ENCODE results near the gene MAJIN.
"Not testable (repeated sequence)": the region's sequence is repeated elsewhere in the genome, so short reads cannot be mapped to it uniquely, and the experiment has no call there.

Gene MAJIN, protein sequence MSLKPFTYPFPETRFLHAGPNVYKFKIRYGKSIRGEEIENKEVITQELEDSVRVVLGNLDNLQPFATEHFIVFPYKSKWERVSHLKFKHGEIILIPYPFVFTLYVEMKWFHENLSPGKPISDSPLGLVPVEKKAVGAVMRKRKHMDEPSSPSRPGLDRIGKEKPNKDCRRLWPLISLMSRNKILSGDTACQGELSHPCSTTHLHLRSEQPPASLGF

GRCh38 chr11:64971421-64972233, at the start of gene MAJIN:
Gene MAJIN, minus strand, starts transcription at chr11:64972108. Its CDS starts 12,703 bp downstream, at chr11:64959405.
- DNase-seq: peak; percentile 96

GRCh38 chr11:65021509-65021908, 49.6 kb upstream of the MAJIN start:
- no peak for DNase-seq

DNA sequence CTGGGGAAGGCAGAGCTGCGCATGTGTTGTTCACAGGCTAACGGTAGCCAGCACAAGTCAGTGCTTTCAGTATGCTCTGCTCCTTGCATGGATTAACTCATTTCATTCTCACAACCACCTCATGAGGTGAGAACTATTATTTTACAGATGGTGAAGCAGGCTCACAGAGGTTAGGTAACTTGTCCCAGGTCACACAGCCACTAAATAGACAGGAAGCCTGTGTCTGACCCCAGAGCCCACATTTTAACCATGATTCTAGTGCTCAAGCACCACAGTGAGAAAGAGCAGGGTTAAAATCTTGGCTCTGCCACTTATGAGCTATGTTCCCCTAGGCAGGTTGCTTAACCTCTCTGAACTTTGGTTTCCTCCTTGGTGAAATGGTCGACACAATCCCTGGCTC, 49.1 kb upstream of the MAJIN start:
- no peak for DNase-seq

DNA sequence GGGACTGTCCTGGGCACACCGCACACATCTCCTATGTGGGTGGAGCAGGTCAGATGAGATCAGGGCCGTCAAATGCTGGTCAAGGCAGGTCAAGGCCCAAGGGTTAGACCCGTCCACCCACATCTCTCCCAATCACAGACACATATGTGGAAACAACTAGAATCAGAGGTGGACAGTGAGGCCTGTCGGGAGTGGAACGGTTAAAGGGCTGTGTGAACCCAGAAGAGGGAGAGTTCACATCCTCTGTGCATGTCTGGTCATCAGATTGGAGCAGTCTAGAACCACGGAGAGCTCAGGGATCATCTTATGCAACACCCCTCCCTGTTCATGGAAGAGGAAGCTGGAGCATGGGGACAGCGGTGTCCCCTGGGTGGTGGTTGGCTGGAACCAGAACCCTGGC, 47.9 kb upstream of the MAJIN start:
- DNase-seq: no peak

DNA sequence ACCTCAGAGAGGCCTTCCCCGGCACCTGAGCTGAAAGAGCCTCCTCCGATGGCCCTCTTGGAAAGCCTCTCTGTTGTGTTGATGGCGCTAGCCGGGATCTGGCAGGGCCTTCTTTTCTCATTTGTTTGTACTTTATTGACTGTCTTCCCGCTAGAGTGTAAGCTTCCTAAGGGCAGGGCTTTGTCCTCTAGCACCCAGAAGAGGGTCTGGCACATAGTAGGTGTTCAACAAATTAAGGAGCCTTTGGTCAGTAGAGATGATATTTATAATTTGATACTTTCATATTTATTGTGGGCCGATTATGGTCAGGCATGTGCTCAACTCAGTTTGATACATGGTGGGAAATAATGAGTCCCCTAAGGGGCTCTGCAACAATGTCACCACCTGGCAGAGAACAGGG, 46.0 kb upstream of the MAJIN start:
- DNase-seq: no peak

DNA sequence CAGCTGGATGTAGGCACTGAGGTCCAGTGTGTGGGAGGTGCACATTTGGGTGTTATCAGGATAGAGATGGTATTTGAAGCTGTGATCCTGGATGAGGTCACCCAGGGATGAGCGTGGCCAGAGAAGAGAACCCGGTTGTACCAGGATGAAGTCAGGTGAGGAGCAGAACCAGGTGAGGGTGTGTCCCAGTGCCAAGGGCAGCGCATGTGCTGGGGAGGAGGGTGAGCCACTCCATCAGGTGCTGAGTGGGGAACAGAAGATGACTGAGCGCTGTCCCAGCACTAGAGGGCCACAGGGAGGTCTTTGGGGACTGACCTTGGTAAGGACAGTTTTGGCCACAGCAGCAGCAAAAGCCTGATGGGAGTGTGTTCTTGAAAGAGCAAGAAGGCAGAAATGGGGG, 44.8 kb upstream of the MAJIN start:
- no peak for DNase-seq

DNA sequence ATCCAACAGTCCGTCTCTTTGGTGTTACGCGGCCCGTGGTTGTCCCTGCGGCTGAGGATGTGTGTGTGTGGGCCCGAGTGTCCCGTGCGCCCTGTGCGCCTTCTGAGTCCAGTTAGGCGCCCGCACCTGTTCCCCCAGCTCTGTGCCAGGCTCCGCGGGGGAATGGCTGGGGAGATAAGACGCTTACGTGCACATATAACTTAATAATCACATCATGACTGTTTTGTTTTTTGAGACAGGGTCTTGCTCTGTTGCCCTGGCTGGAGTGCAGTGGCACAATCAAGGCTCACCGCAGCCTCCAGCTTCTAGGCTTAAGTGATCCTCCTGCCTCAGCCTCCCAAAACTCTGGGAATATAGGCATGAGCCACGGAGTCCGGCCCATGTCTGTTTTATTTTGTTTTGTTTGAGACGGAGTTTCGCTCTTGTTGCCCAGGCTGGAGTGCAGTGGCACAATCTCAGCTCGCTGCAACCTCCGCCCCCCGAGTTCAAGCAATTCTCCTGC, 42.9 kb upstream of the MAJIN start:
- DNase-seq: no peak

DNA sequence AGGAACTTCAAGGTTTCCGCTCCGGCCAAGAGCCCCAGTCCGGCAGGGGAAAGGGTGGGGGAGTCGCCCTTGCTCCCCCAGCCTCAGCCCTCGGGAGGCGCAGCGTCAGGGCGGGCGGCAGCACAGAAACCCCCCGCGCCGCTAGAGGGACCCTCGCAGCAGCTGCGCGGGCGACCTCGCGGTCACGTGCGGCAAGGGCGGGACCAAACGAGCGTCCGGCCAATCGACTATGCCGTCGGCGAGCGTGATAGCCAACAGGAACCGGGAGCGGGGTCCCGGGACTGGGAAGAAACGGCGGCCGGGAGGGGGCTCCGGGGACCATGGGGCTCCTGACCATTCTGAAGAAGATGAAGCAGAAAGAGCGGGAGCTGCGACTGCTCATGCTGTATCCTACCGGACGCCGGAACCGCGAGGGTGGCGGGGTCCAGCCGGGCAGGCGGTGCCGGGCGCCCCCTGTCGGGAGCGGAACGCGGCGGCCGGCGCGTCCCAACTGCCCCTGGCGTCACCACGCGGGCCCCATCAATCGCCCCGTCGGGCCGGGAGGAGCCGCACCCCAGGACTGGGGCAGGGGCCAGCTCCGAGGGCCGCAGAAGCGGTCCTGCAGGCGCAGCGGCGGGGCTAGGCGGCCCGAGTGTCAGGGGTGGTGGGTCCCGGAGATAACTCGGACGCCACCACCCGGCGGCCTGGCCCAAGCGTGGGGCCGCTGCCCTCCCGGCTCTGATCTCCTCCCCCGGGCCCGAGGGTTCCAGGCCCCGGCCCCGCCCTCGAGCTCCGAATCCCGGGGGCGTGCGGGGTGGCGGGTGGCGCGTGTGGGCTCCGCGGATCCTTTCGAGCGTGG, 42.2 kb upstream of the MAJIN start, which contains the start of gene ARL2:
TSS of gene ARL2 (plus strand) at position 273 of the 838 bp plus-strand sequence. CDS start at position 321, 48 bp downstream.
- DNase-seq: peak; percentile 89

- peak; percentile 95 for DNase-seq
Observed at GRCh38 chr11:65013130-65013887, 41.4 kb upstream of the MAJIN start.

GRCh38 chr11:65008873-65009272, 37.0 kb upstream of the MAJIN start:
- no peak for DNase-seq

DNA sequence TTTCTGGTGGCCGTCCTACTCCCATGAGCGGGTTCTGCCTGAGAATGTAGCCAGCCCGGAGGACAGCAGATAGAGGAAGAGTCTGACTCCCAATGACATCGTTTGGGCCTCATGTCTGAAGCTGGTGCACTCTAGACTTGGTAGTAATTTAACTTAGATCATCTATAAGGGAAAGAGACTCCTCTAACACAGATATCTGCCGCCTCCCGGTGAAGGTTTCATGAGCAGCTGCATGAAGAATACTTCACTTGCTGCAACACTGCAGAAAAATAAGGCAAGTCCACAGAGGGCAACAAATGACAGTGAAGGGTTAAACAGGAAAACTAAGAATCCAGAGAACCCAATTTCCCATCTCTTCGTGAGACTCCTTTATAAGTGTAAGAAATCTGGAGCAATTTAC, 36.1 kb upstream of the MAJIN start:
- DNase-seq: no peak

- not testable (repeated sequence) for DNase-seq
Observed at GRCh38 chr11:65003968-65004367, 32.1 kb upstream of the MAJIN start.

GRCh38 chr11:65003282-65003681, 31.4 kb upstream of the MAJIN start:
- DNase-seq: no peak

DNA sequence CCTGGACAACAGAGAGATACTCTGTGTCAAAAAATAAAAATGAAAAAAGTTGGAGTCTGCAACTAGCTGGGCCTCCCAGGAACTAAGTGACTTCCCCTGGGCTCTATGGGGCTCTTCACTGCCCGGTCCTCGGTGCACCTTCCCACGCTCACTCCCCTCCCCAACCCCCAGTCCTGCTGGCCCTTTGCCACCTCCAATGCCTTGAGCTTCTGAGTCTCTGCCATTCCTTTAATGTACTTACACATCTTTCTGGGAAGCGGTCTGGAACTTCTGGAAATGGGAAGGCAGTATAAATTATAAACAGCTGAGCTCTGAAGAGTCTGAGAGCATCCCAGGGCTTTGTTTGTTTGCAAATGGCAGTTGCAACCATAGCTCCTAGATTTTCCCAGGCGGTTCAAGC, 30.8 kb upstream of the MAJIN start:
- DNase-seq: no peak

- no peak for DNase-seq
Observed at GRCh38 chr11:64999478-64999877, 27.6 kb upstream of the MAJIN start.

DNA sequence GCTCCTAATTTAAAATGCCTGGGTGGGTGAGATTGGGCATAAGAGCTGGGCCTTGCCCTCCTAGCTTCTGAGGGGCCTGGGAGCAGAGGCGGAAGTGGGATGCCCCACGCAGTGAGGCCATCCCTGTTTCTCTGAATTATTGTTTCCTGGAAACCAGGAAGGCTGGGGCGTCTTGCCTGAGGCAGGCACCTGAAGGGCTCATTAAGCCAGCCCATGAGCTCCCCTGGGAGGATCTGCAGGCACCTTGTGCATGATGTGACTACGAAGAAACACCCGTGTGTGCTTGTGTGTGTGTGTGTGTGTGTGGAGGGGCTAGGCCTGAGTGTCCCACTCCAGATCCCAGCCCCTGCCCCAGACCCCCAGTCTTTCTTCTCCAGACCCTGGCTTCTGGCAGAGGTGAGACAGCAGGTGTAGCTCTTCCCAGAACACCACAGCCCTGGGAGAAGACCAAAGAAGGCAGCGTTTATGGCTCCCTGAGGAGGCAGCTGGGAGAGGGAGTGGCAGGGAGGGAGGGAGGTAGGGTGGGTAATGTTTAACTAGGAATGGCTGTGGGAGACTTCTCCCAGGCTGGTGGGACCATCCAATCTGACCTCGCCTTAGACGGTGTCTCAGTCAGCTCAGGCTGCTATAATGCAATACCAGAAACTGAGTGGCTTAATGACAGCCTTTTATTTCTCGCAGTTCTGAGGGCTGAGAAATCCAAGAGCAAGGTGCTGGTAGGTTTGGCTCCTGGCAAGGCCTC, 27.0 kb upstream of the MAJIN start:
- no peak for DNase-seq

- DNase-seq: peak; percentile 36
Observed at GRCh38 chr11:64998141-64998540, 26.2 kb upstream of the MAJIN start.

- DNase-seq: no peak
Observed at GRCh38 chr11:64996710-64997380, 24.9 kb upstream of the MAJIN start, which contains the start of gene BATF2. Gene BATF2, minus strand, starts transcription at chr11:64996971. Its CDS starts 57 bp downstream, at chr11:64996914.

DNA sequence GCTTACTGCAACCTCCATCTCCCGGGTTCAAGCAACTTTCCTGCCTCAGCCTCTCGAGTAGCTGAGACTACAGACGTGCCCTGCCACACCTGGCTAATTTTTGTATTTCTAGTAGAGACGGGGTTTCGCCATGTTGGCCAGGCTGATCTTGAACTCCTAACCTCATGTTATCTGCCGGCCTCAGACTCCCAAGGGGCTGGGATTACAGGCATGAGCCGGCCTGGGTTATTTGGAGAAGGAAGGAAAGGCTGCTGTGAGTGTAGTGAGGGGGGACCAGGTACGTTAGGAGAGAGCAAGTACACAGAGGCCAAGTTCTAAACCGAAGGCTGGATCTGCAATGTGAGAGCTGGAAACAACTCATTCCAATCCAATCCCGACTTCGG, 24.4 kb upstream of the MAJIN start:
- no peak for DNase-seq

DNA sequence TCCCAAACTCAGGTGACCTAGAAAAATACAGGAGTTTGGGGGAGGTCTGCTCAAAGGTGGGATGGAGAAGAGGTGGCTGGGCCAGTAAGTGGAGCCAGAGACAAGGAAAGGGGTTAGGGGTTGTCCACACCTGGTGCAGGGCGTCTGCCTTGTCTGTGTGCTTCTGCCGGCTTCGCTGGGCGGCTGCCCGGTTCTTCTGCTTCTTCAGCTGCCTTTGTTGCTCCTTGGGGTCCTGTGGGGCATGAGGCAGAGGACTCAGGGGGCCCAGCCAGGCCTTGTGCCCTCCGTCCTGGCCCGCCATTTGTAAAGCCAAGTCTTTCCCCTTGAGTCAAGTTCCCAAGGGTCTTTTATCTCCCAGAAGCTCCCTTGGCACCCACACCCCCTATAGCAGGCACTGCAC, 22.4 kb upstream of the MAJIN start:
- DNase-seq: no peak
